H9 (cell line): ENCODE results near the gene SPOCD1. TPM values are rescaled to one million over a fixed set of nuclear protein-coding genes. Genes with fewer than 3 reads are reported as not detected.
A peak's percentile ranks its signal among the peaks of the same experiment; 100 is the strongest.

Experiments used
- DNase-seq: peaks from one replicate; pipeline ENCODE4 v3.0.0-alpha.2; 2017
- H2AFZ ChIP-seq: one replicate; pipeline ENCODE4 v1.6.1; 2013; ENCODE audit warnings: mild to moderate bottlenecking, low read length, control low read depth, moderate library complexity
- H2AK5ac ChIP-seq: 2 replicates; pipeline ENCODE4 v1.6.1; 2013; ENCODE audit warnings: low read length, control low read depth, mixed read lengths; ENCODE audit not compliant: insufficient read length
- H2BK120ac ChIP-seq: one replicate; pipeline ENCODE4 v1.6.1; 2013; ENCODE audit warnings: low read depth, mild to moderate bottlenecking, low read length, control low read depth, inconsistent platforms; ENCODE audit not compliant: poor library complexity, severe bottlenecking
- H2BK12ac ChIP-seq: 2 replicates; pipeline ENCODE4 v1.6.1; 2013; ENCODE audit warnings: low read length, control low read depth, mixed read lengths, low read depth; ENCODE audit not compliant: insufficient read length
- H2BK15ac ChIP-seq: 2 replicates; pipeline ENCODE4 v1.6.1; 2013; ENCODE audit warnings: low read depth, low read length, control low read depth
- H2BK20ac ChIP-seq: one replicate; pipeline ENCODE4 v1.6.1; 2013; ENCODE audit warnings: low read depth, mild to moderate bottlenecking, low read length, control low read depth, inconsistent platforms; ENCODE audit not compliant: poor library complexity, severe bottlenecking
- H2BK5ac ChIP-seq: 2 replicates; pipeline ENCODE4 v1.6.1; 2013; ENCODE audit warnings: low read length, control low read depth, mixed read lengths; ENCODE audit not compliant: insufficient read length
- H3K14ac ChIP-seq: 2 replicates; pipeline ENCODE4 v1.6.1; 2013; ENCODE audit warnings: low read length, control low read depth; ENCODE audit not compliant: insufficient read depth
- H3K18ac ChIP-seq: 2 replicates; pipeline ENCODE4 v1.6.1; 2013; ENCODE audit warnings: low read depth, mild to moderate bottlenecking, mixed read lengths, low read length, control low read depth; ENCODE audit not compliant: insufficient read length
- H3K23ac ChIP-seq: 2 replicates; pipeline ENCODE4 v1.6.1; 2013; ENCODE audit warnings: low read length, control low read depth, mixed read lengths, low read depth; ENCODE audit not compliant: insufficient read length
- H3K23me2 ChIP-seq: 2 replicates; pipeline ENCODE4 v1.6.1; 2013; ENCODE audit warnings: low read depth, mild to moderate bottlenecking, mixed read lengths, low read length, control low read depth; ENCODE audit not compliant: insufficient read length, poor library complexity, severe bottlenecking
- H3K27ac ChIP-seq: 2 replicates; pipeline ENCODE4 v1.5.1; 2013; ENCODE audit warnings: low read length, control low read depth, mixed read lengths, low read depth; ENCODE audit not compliant: insufficient read length
- H3K27me3 ChIP-seq: 2 replicates; pipeline ENCODE4 v1.6.1; 2013; ENCODE audit warnings: low read length, control low read depth, inconsistent platforms; ENCODE audit not compliant: insufficient read depth
- H3K4ac ChIP-seq: 2 replicates; pipeline ENCODE4 v1.6.1; 2013; ENCODE audit warnings: low read depth, mild to moderate bottlenecking, control low read depth, inconsistent platforms, low read length, moderate library complexity
- H3K4me1 ChIP-seq: 2 replicates; pipeline ENCODE4 v1.6.1; 2013; ENCODE audit warnings: low read length, control low read depth, inconsistent platforms; ENCODE audit not compliant: insufficient read depth
- H3K4me2 ChIP-seq: 2 replicates; pipeline ENCODE4 v1.6.1; 2013; ENCODE audit warnings: low read length, control low read depth, mixed read lengths; ENCODE audit not compliant: insufficient read length, insufficient read depth
- H3K56ac ChIP-seq: 2 replicates; pipeline ENCODE4 v1.6.1; 2013; ENCODE audit warnings: low read depth, mild to moderate bottlenecking, mixed read lengths, low read length, control low read depth; ENCODE audit not compliant: insufficient read length
- H3K79me1 ChIP-seq: 2 replicates; pipeline ENCODE4 v1.6.1; 2013; ENCODE audit warnings: low read depth, mild to moderate bottlenecking, moderate library complexity, low read length, control low read depth, inconsistent platforms; ENCODE audit not compliant: insufficient read depth, poor library complexity, severe bottlenecking
- H3K79me2 ChIP-seq: 2 replicates; pipeline ENCODE4 v1.6.1; 2013; ENCODE audit warnings: low read length, control low read depth, inconsistent platforms; ENCODE audit not compliant: insufficient read depth
- H3K9ac ChIP-seq: 2 replicates; pipeline ENCODE4 v1.6.1; 2013; ENCODE audit warnings: low read length, control low read depth, mixed read lengths; ENCODE audit not compliant: insufficient read length; ENCODE audit errors: extremely low read depth
- H3K9me3 ChIP-seq: one replicate; pipeline ENCODE4 v1.6.1; 2013; ENCODE audit warnings: low read depth, low read length, inconsistent platforms; ENCODE audit not compliant: control insufficient read depth
- H3T11ph ChIP-seq: one replicate; pipeline ENCODE4 v1.6.1; 2013; ENCODE audit warnings: mild to moderate bottlenecking, low read length, control low read depth, inconsistent platforms
- H4K20me1 ChIP-seq: one replicate; pipeline ENCODE4 v1.6.1; 2013; ENCODE audit not compliant: control insufficient read depth, insufficient read length, insufficient read depth
- H4K5ac ChIP-seq: 2 replicates; pipeline ENCODE4 v1.6.1; 2013; ENCODE audit warnings: low read depth, mild to moderate bottlenecking, mixed read lengths, low read length, control low read depth; ENCODE audit not compliant: insufficient read length
- H4K8ac ChIP-seq: replicated peaks from 2 replicates; pipeline ENCODE4 v1.6.1; 2013; ENCODE audit warnings: low read length, control low read depth, mixed read lengths, low read depth; ENCODE audit not compliant: insufficient read length
- H4K91ac ChIP-seq: 2 replicates; pipeline ENCODE4 v1.6.1; 2013; ENCODE audit warnings: low read depth, mild to moderate bottlenecking, moderate library complexity, mixed read lengths, low read length, control low read depth; ENCODE audit not compliant: insufficient read length
- H3K27ac Mint-ChIP-seq, 3 experiments: 2 replicates in 2 of 3; 3 replicates in 1 of 3; pipeline ENCODE4 v1.8.0; 2020 to 2021; ENCODE audit warnings: mixed read lengths in 3 of 3, mild to moderate bottlenecking in 1 of 3, moderate library complexity in 1 of 3
- H3K27me3 Mint-ChIP-seq: 2 replicates; pipeline ENCODE4 v1.8.0; 2021; ENCODE audit warnings: low read depth, mild to moderate bottlenecking, moderate library complexity, mixed read lengths
- H3K36me3 Mint-ChIP-seq, 3 experiments: 2 replicates in 2 of 3; 3 replicates in 1 of 3; pipeline ENCODE4 v1.8.0; 2020 to 2021; ENCODE audit warnings: low read depth in 3 of 3, mixed read lengths in 3 of 3; ENCODE audit not compliant: insufficient read depth in 1 of 3
- H3K4me1 Mint-ChIP-seq, 2 experiments: 2 replicates each; pipeline ENCODE4 v1.8.0; 2020; ENCODE audit warnings: mixed read lengths in 2 of 2
- H3K4me3 Mint-ChIP-seq, 2 experiments: 2 replicates in 1 of 2; 3 replicates in 1 of 2; pipeline ENCODE4 v1.8.0; 2020 to 2021; ENCODE audit warnings: mild to moderate bottlenecking in 2 of 2, mixed read lengths in 2 of 2, moderate library complexity in 1 of 2
- H3K9me3 Mint-ChIP-seq, 2 experiments: 2 replicates in 1 of 2; 3 replicates in 1 of 2; pipeline ENCODE4 v1.8.0; 2020; ENCODE audit warnings: mild to moderate bottlenecking in 2 of 2, mixed read lengths in 2 of 2, moderate library complexity in 1 of 2
- WGBS: extraction: QIAGEN DNeasy Blood & Tissue Kit; methylation state at CpG from one replicate; pipeline ENCODE4 v1.1.7; 2013; ENCODE audit warnings: missing lambda C conversion rate, low lambda C conversion rate, mixed read lengths; ENCODE audit not compliant: insufficient read length; ENCODE audit errors: extremely low coverage; 5-methylcytosine and 5-hydroxymethylcytosine counted together
- total RNA-seq: library from RNA; stranded (reverse); gene quantifications from 2 replicates; pipeline ENCODE4 v1.2.1, GENCODE V29; 2021
- TF ChIP-seq, protein P1 (sequence below): fragments of 200-600 bp; sonication (generic); conservative IDR thresholded peaks from 3 replicates; pipeline ENCODE4 v1.8.0; 2021; ENCODE audit warnings: antibody characterized with exemption, mild to moderate bottlenecking

The SPOCD1 gene
- total RNA-seq, 1 experiment from 2014 or later: 1.5 TPM

DNA sequence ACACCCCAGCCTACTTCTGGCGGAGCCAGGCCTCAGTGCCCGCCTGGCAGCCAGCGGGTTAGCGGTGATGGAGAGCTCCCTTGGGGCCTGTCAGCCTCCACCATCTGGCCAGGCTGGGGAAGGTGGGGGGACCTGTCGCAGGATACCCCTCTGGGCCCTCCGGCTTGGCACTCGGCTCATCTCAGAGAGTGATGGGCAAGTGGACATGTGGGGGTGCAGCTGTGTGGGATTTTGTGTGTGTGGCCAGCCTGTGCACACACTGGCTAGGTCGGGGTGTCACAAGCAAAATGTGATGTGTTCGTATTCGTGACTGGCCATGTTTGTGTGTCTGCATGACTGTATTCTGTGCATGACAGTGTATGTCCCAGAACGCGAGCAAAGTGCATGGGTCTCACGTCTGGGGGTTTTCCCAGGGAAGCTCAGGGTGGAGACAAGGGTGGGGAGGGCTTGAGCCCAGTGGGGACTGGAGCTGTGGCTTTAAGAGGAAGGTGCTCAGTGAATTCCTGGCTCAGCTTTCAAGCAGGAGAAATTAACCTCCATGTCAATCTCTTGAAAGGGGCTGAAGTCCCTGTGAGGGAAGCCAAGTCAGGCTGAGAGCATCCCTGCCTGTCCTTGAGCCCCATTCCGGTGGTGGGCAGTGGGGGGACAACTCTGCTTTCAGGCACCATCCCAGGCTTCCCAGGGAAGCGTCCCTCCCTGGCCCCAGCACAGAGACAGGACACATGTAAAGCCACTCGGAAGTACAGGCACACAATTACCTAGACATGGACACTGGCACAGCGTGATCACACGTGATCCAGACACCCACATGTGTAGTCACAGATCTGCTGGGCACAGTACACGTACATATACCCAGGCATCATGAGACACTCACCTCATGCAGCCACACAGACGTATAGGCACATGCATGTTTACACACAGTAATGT lies 30.5 kb downstream of the SPOCD1 start:
- no peak overlapping the region for H3K4me2 ChIP-seq
- H4K91ac ChIP-seq: no peak overlapping the region
- H3K27ac ChIP-seq: no peak overlapping the region
- no peaks in the 10 kb centered on the region for H4K20me1 ChIP-seq
- no peak overlapping the region for H3K23ac ChIP-seq
- H2BK15ac ChIP-seq: no peak overlapping the region
- H3K79me1 ChIP-seq: no peaks in the 10 kb centered on the region
- Mint-ChIP-seq H3K4me3 (no peak overlapping the region), H3K4me1 (peaks cover 34 to 46% of the 10 kb centered on the region in 2 experiments), H3K36me3 (no peaks in the 10 kb centered on the region), H3K27ac (no peak overlapping the region), H3K27me3 (no peaks in the 10 kb centered on the region), H3K9me3 (no peaks in the 10 kb centered on the region)
- no peak overlapping the region for H2BK120ac ChIP-seq
- no peak overlapping the region for H3K14ac ChIP-seq
- no CpG with 5 or more reads among the region's 20 CpGs for WGBS
- H2AFZ ChIP-seq: no peak overlapping the region
- H2BK12ac ChIP-seq: no peak overlapping the region
- H3K9ac ChIP-seq: no peak overlapping the region
- peaks cover 9% of the 10 kb centered on the region; the same call in 1 of the 2 replicates for H3K4me1 ChIP-seq
- H4K5ac ChIP-seq: no peak overlapping the region
- no peak overlapping the region for H3K4ac ChIP-seq
- no peak overlapping the region for H3K56ac ChIP-seq
- H2BK5ac ChIP-seq: no peak overlapping the region
- TF ChIP-seq, protein P1, sequence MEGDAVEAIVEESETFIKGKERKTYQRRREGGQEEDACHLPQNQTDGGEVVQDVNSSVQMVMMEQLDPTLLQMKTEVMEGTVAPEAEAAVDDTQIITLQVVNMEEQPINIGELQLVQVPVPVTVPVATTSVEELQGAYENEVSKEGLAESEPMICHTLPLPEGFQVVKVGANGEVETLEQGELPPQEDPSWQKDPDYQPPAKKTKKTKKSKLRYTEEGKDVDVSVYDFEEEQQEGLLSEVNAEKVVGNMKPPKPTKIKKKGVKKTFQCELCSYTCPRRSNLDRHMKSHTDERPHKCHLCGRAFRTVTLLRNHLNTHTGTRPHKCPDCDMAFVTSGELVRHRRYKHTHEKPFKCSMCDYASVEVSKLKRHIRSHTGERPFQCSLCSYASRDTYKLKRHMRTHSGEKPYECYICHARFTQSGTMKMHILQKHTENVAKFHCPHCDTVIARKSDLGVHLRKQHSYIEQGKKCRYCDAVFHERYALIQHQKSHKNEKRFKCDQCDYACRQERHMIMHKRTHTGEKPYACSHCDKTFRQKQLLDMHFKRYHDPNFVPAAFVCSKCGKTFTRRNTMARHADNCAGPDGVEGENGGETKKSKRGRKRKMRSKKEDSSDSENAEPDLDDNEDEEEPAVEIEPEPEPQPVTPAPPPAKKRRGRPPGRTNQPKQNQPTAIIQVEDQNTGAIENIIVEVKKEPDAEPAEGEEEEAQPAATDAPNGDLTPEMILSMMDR: no peak
- DNase-seq: peak; percentile 19
- no peaks in the 10 kb centered on the region for H3K27me3 ChIP-seq
- H3T11ph ChIP-seq: no peak overlapping the region
- H3K18ac ChIP-seq: no peak overlapping the region
- peaks cover 6% of the 10 kb centered on the region for H3K23me2 ChIP-seq
- H4K8ac ChIP-seq: no peak overlapping the region
- H2AK5ac ChIP-seq: no peak overlapping the region
- H2BK20ac ChIP-seq: no peak overlapping the region
- no peaks in the 10 kb centered on the region for H3K79me2 ChIP-seq
- no peaks in the 10 kb centered on the region for H3K9me3 ChIP-seq
